ENCODE measurements around the gene SLC38A3.

The SLC38A3 gene

GRCh38 chr3:50192689-50193141, 12.4 kb upstream of the SLC38A3 start:
- Histone ChIP-seq H3K9ac (ENCODE audit: insufficient read length) (no peak overlapping the region), H3K9me3 (ENCODE audit: low read depth, low read length) (no peaks in the 10 kb centered on the region), H3K36me3 (ENCODE audit: insufficient read depth, low read length) (no peaks in the 10 kb centered on the region), H3K27ac (no peak overlapping the region), H3K4me3 (no peak overlapping the region)
- no peak for TF ChIP-seq FOXP2 (optimal IDR thresholded peaks at IDR 0.05; ENCODE audit: control extremely low read depth, extremely low read length, insufficient read depth)
- no peak for TF ChIP-seq EZH2 (IDR thresholded peaks at IDR 0.05)
- no peak for TF ChIP-seq POLR2AphosphoS5 (IDR thresholded peaks at IDR 0.05; ENCODE audit: borderline replicate concordance, low read depth, low read length)
- peak; percentile 18 for DNase-seq (ENCODE audit: low read depth, low spot score)

GRCh38 chr3:50193286-50193685, 11.8 kb upstream of the SLC38A3 start:
- Histone ChIP-seq H3K9me3 (ENCODE audit: low read depth, low read length) (no peaks in the 10 kb centered on the region), H3K36me3 (ENCODE audit: insufficient read depth, low read length) (no peaks in the 10 kb centered on the region), H3K27ac (no peak overlapping the region), H3K4me3 (no peak overlapping the region), H3K9ac (ENCODE audit: insufficient read length) (no peak overlapping the region)
- no peak for DNase-seq (ENCODE audit: low read depth, low spot score)
- TF ChIP-seq POLR2AphosphoS5 (IDR thresholded peaks at IDR 0.05; ENCODE audit: borderline replicate concordance, low read depth, low read length) (no peak), EZH2 (IDR thresholded peaks at IDR 0.05) (no peak), FOXP2 (optimal IDR thresholded peaks at IDR 0.05; ENCODE audit: control extremely low read depth, extremely low read length, insufficient read depth) (no peak)

GRCh38 chr3:50193746-50194127, 11.3 kb upstream of the SLC38A3 start:
- no peaks in the 10 kb centered on the region for H3K9me3 ChIP-seq (ENCODE audit: low read depth, low read length)
- no peak overlapping the region for H3K9ac ChIP-seq (ENCODE audit: insufficient read length)
- no peaks in the 10 kb centered on the region for H3K36me3 ChIP-seq (ENCODE audit: insufficient read depth, low read length)
- no peak overlapping the region for H3K27ac ChIP-seq
- TF ChIP-seq FOXP2 (optimal IDR thresholded peaks at IDR 0.05; ENCODE audit: control extremely low read depth, extremely low read length, insufficient read depth): no peak
- TF ChIP-seq POLR2AphosphoS5 (IDR thresholded peaks at IDR 0.05; ENCODE audit: borderline replicate concordance, low read depth, low read length): no peak
- no peak for TF ChIP-seq EZH2 (IDR thresholded peaks at IDR 0.05)
- H3K4me3 ChIP-seq: no peak overlapping the region
- DNase-seq (ENCODE audit: low read depth, low spot score): no peak

- Histone ChIP-seq H3K27ac (no peak overlapping the region), H3K9ac (ENCODE audit: insufficient read length) (no peak overlapping the region), H3K4me3 (peak overlapping the region; percentile 62), H3K36me3 (ENCODE audit: insufficient read depth, low read length) (no peaks in the 10 kb centered on the region), H3K9me3 (ENCODE audit: low read depth, low read length) (no peaks in the 10 kb centered on the region)
- no peak for TF ChIP-seq POLR2AphosphoS5 (IDR thresholded peaks at IDR 0.05; ENCODE audit: borderline replicate concordance, low read depth, low read length)
- TF ChIP-seq EZH2 (IDR thresholded peaks at IDR 0.05): no peak
- TF ChIP-seq FOXP2 (optimal IDR thresholded peaks at IDR 0.05; ENCODE audit: control extremely low read depth, extremely low read length, insufficient read depth): no peak
- DNase-seq (ENCODE audit: low read depth, low spot score): no peak
Observed at GRCh38 chr3:50194128-50194902, 10.8 kb upstream of the SLC38A3 start.

GRCh38 chr3:50194903-50195500, 10.1 kb upstream of the SLC38A3 start:
- TF ChIP-seq EZH2 (IDR thresholded peaks at IDR 0.05): no peak
- no peak for TF ChIP-seq FOXP2 (optimal IDR thresholded peaks at IDR 0.05; ENCODE audit: control extremely low read depth, extremely low read length, insufficient read depth)
- TF ChIP-seq POLR2AphosphoS5 (IDR thresholded peaks at IDR 0.05; ENCODE audit: borderline replicate concordance, low read depth, low read length): no peak
- peak overlapping the region; percentile 62 for H3K4me3 ChIP-seq
- DNase-seq (ENCODE audit: low read depth, low spot score): no peak

GRCh38 chr3:50195501-50196252, 9.4 kb upstream of the SLC38A3 start:
- no peak overlapping the region for H3K9ac ChIP-seq (ENCODE audit: insufficient read length)
- H3K9me3 ChIP-seq (ENCODE audit: low read depth, low read length): no peaks in the 10 kb centered on the region
- no peak overlapping the region for H3K4me3 ChIP-seq
- H3K27ac ChIP-seq: no peak overlapping the region
- TF ChIP-seq POLR2AphosphoS5 (IDR thresholded peaks at IDR 0.05; ENCODE audit: borderline replicate concordance, low read depth, low read length) (no peak), EZH2 (IDR thresholded peaks at IDR 0.05) (no peak), FOXP2 (optimal IDR thresholded peaks at IDR 0.05; ENCODE audit: control extremely low read depth, extremely low read length, insufficient read depth) (no peak)
- no peaks in the 10 kb centered on the region for H3K36me3 ChIP-seq (ENCODE audit: insufficient read depth, low read length)
- DNase-seq (ENCODE audit: low read depth, low spot score): no peak

More at GRCh38 chr3:50194903-50195500, 10.1 kb upstream of the SLC38A3 start:
- Histone ChIP-seq H3K27ac (no peak overlapping the region), H3K9me3 (ENCODE audit: low read depth, low read length) (no peaks in the 10 kb centered on the region), H3K36me3 (ENCODE audit: insufficient read depth, low read length) (no peaks in the 10 kb centered on the region), H3K9ac (ENCODE audit: insufficient read length) (no peak overlapping the region)

GRCh38 chr3:50196253-50196801, 8.7 kb upstream of the SLC38A3 start:
- no peaks in the 10 kb centered on the region for H3K36me3 ChIP-seq (ENCODE audit: insufficient read depth, low read length)
- no peak overlapping the region for H3K4me3 ChIP-seq
- H3K27ac ChIP-seq: no peak overlapping the region
- no peaks in the 10 kb centered on the region for H3K9me3 ChIP-seq (ENCODE audit: low read depth, low read length)
- TF ChIP-seq EZH2 (IDR thresholded peaks at IDR 0.05) (no peak), FOXP2 (optimal IDR thresholded peaks at IDR 0.05; ENCODE audit: control extremely low read depth, extremely low read length, insufficient read depth) (no peak), POLR2AphosphoS5 (IDR thresholded peaks at IDR 0.05; ENCODE audit: borderline replicate concordance, low read depth, low read length) (no peak)
- no peak for DNase-seq (ENCODE audit: low read depth, low spot score)
- H3K9ac ChIP-seq (ENCODE audit: insufficient read length): no peak overlapping the region
